ENCODE data around the gene LSAMP. TPM values are rescaled to one million over a fixed set of nuclear protein-coding genes. Genes with fewer than 3 reads are reported as not detected.

Gene LSAMP
- total and polyA plus RNA-seq, 2 of the 8 experiments (the other 6 are each of a cell fraction or from before 2014, with no cell fraction given), result 1.8 to 5.7 TPM

- peaks cover 3 to 4% of the 10 kb centered on the region in 2 experiments for H4K20me1 ChIP-seq (replicated peaks in 1 of 2; ENCODE audit: control insufficient read depth in 1 of 2, insufficient read depth in 2 of 2, low read length in 2 of 2)
- H3K79me1 ChIP-seq (ENCODE audit: low read depth, low read length), result no peaks in the 10 kb centered on the region
- H4K8ac ChIP-seq (ENCODE audit: extremely low read depth, insufficient read depth, low read length), result no peak overlapping the region
- H3K9ac ChIP-seq (replicated peaks in 1 of 4; ENCODE audit: extremely low read depth in 1 of 4, low read depth in 3 of 4, low read length in 3 of 4), result no peak overlapping the region
- no peak overlapping the region for H3K4ac ChIP-seq (replicated peaks; ENCODE audit: insufficient read length, low read depth, low read length)
- no peak overlapping the region for H2BK20ac ChIP-seq (ENCODE audit: low read length)
- no peak overlapping the region for H2AK5ac ChIP-seq (ENCODE audit: low read depth, low read length)
- CTCF ChIA-PET (ENCODE audit: partially characterized antibody), result interaction anchor here (0.6 to 1.1 kb wide), 4 partner anchors 13 to 278 kb away, joined by 3 to 4 read pairs (median 3); no protein-coding TSS in a partner anchor
- no peak overlapping the region for H3K4me2 ChIP-seq (ENCODE audit: insufficient read depth in 1 of 2, low read depth in 2 of 2, low read length in 2 of 2)
- no peaks in the 10 kb centered on the region for H3K36me3 ChIP-seq (ENCODE audit: control insufficient read depth in 2 of 4, insufficient read depth in 4 of 4, low read length in 3 of 4)
- H2BK120ac ChIP-seq (replicated peaks; ENCODE audit: low read depth, low read length), result no peak overlapping the region
- 88% methylated on average over 8 of the region's 8 CpGs; no CpG with 5 or more reads in 1 of the 2 experiments for WGBS, 2 experiments (ENCODE audit: extremely low coverage in 1 of 2, insufficient coverage in 1 of 2, insufficient read length in 1 of 2, insufficient replicate concordance in 2 of 2, low coverage in 1 of 2, low lambda C conversion rate in 2 of 2, missing lambda C conversion rate in 1 of 2)
- H3K14ac ChIP-seq (ENCODE audit: insufficient read length), result no peak overlapping the region
- H3K23ac ChIP-seq (ENCODE audit: insufficient read length), result no peak overlapping the region
- no peaks in the 10 kb centered on the region; the same call in 1 of the 2 replicates for H3K23me2 ChIP-seq (ENCODE audit: low read depth, low read length)
- no peaks in the 10 kb centered on the region for H3K79me2 ChIP-seq (ENCODE audit: control insufficient read depth in 1 of 2, insufficient read depth in 2 of 2, low read length in 2 of 2)
- no peak for FAIRE-seq
- H3K56ac ChIP-seq (replicated peaks; ENCODE audit: insufficient read length, low read depth, low read length), result no peak overlapping the region
- H2BK12ac ChIP-seq (ENCODE audit: low read depth, low read length), result no peak overlapping the region
- no peak overlapping the region for H3K4me3 ChIP-seq (ENCODE audit: extremely low read depth in 1 of 4, insufficient read depth in 2 of 4, low read depth in 3 of 4, low read length in 4 of 4)
- no peak overlapping the region for H2BK5ac ChIP-seq (ENCODE audit: low read depth, low read length)
- H4K91ac ChIP-seq (replicated peaks; ENCODE audit: insufficient read length, low read length), result no peak overlapping the region
- H3K18ac ChIP-seq (ENCODE audit: extremely low read depth, low read length), result no peak overlapping the region
- no peaks in the 10 kb centered on the region for H3K9me3 ChIP-seq (ENCODE audit: insufficient read depth in 2 of 2, low read depth in 1 of 2, low read length in 1 of 2)
- no peak overlapping the region for H3K27ac ChIP-seq (ENCODE audit: low read depth, low read length)
- no peak overlapping the region for H2BK15ac ChIP-seq (ENCODE audit: low read length)
- POLR2A ChIA-PET (ENCODE audit: partially characterized antibody), result interaction anchor here (1.4 kb wide), 1 partner anchor 12 kb away, joined by 3 read pairs; no protein-coding TSS in a partner anchor
- DNase-seq (ENCODE audit: low read depth in 1 of 2, low spot score in 2 of 2), result no peak
- peaks cover 0 to 8% (median 2%) of the 10 kb centered on the region in 4 experiments; a peak in 4 of 7 replicates for H3K4me1 ChIP-seq (replicated peaks in 1 of 4; ENCODE audit: control insufficient read depth in 3 of 4, insufficient read depth in 4 of 4, low read length in 3 of 4)
- H4K5ac ChIP-seq (ENCODE audit: insufficient read length, low read depth, low read length), result no peak overlapping the region
- peaks cover 5 to 18% (median 16%) of the 10 kb centered on the region in 4 experiments; a peak in 6 of 7 replicates for H3K27me3 ChIP-seq (replicated peaks in 1 of 4; ENCODE audit: control insufficient read depth in 3 of 4, extremely low read depth in 1 of 4, insufficient read depth in 3 of 4, low read length in 3 of 4)
- no peak overlapping the region for H2AFZ ChIP-seq (ENCODE audit: low read length)
Measured at GRCh38 chr3:116265320-116265695, 180.0 kb downstream of the LSAMP start.

Measured in H1 (cell line).